ENCODE results near the gene ZMYND11. TPM values are rescaled to one million over a fixed set of nuclear protein-coding genes. Genes with fewer than 3 reads are reported as not detected.

The ZMYND11 gene
- total and polyA plus RNA-seq, 11 donors, result 22.7 to 96.6 (median 73.3) TPM

DNA sequence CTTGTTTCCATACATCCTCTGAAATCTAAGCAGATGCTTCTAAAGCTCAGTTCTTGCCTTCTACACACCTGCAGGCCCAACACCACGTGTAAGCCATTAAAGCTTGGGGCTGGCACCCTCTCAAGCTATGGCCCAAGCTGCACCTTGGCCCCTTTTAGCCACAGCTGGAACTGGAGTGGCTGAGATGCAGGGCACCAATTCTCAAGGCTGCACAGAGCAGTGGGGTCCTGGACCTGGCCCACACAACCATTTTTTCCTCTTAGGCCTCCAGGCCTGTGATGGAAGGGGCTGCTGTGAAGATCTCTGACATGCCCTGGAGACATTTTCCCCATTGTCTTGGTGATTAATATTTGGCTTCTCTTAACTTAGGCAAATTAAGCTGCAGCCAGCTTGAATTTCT lies 38.8 kb upstream of the ZMYND11 start:
- Histone ChIP-seq H3K27me3 (no peaks in the 10 kb centered on the region), H3K4me3 (no peak overlapping the region), H3K36me3 (no peaks in the 10 kb centered on the region), H3K9me3 (peaks cover 0 to 33% (median 14%) of the 10 kb centered on the region in 12 donors), H3K4me1 (no peaks in the 10 kb centered on the region), H3K27ac (no peak overlapping the region)
- 4 to 21% (median 11%) methylated on average over 1 of the region's 1 CpG for WGBS, 4 donors
- intact Hi-C loops (cut with DNase I), result no loop called here
- TF ChIP-seq, protein P1, sequence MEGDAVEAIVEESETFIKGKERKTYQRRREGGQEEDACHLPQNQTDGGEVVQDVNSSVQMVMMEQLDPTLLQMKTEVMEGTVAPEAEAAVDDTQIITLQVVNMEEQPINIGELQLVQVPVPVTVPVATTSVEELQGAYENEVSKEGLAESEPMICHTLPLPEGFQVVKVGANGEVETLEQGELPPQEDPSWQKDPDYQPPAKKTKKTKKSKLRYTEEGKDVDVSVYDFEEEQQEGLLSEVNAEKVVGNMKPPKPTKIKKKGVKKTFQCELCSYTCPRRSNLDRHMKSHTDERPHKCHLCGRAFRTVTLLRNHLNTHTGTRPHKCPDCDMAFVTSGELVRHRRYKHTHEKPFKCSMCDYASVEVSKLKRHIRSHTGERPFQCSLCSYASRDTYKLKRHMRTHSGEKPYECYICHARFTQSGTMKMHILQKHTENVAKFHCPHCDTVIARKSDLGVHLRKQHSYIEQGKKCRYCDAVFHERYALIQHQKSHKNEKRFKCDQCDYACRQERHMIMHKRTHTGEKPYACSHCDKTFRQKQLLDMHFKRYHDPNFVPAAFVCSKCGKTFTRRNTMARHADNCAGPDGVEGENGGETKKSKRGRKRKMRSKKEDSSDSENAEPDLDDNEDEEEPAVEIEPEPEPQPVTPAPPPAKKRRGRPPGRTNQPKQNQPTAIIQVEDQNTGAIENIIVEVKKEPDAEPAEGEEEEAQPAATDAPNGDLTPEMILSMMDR (IDR thresholded peaks at IDR 0.05), result no peak
- no peak for TF ChIP-seq POLR2A (IDR thresholded peaks at IDR 0.05)
- DNase-seq (no peak), ATAC-seq (no peak)

GRCh38 chr10:104416-104815 lies 30.8 kb upstream of the ZMYND11 start:
- peak in 3 of 4 donors; percentile 47 to 83 (median 53) for ATAC-seq

DNA sequence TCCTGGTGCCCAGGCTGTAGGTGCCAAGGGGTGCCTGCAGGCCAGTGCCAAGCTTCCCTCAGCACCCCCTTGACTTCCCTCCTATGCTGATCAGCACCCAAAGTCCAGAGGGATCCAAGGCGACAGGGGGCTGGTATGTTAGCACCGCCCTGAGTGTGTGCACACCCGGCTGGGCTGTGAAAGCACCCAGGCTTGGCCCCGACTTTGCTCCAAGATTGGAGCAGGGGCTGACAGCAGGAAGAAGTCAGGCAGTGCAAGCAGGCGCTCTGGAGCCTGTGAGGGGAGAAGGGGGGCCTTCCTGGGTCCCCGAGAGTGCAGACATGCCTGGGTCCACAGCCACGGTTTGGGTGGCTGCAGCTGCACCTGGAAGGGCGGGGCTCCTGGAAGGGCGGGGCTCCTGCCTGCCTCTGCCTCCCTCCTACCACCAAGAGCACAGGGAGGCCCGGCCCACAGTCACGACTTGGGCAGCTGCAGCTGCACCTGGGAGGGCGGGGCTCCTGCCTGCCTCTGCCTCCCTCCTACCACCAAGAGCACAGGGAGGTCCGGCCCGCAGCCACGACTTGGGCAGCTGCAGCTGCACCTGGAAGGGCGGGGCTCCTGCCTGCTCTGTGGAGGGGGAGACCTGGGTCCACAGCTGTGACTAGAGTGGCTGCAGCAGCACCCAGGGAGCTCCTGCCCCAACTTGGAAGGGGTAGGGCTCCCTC lies 30.2 kb upstream of the ZMYND11 start:
- peak in 1 of 4 donors; percentile 46 for ATAC-seq
- intact Hi-C loops (cut with DNase I), result no loop called here
- H3K4me3 ChIP-seq, result no peak overlapping the region
- H3K27me3 ChIP-seq, result peaks cover 0 to 6% (median 0%) of the 10 kb centered on the region in 9 donors
- peaks cover 0 to 7% (median 0%) of the 10 kb centered on the region in 12 donors for H3K4me1 ChIP-seq
- H3K27ac ChIP-seq, result no peak overlapping the region
- no peak for DNase-seq
- 84 to 95% (median 89%) methylated on average over 6 to 16 of the region's 16 CpGs for WGBS, 4 donors
- no peak for TF ChIP-seq POLR2A (IDR thresholded peaks at IDR 0.05)
- TF ChIP-seq, protein P1 (IDR thresholded peaks at IDR 0.05), result no peak
- H3K36me3 ChIP-seq, result no peaks in the 10 kb centered on the region
- no peaks in the 10 kb centered on the region for H3K9me3 ChIP-seq

More at GRCh38 chr10:104416-104815, 30.8 kb upstream of the ZMYND11 start:
- no peak overlapping the region for H3K4me3 ChIP-seq
- H3K9me3 ChIP-seq, result no peaks in the 10 kb centered on the region
- TF ChIP-seq, protein P1 (IDR thresholded peaks at IDR 0.05), result no peak
- no peak for TF ChIP-seq POLR2A (IDR thresholded peaks at IDR 0.05)
- no peak overlapping the region for H3K27ac ChIP-seq
- H3K4me1 ChIP-seq, result peaks cover 0 to 7% (median 0%) of the 10 kb centered on the region in 12 donors
- intact Hi-C loops (cut with DNase I), result no loop called here
- peaks cover 0 to 6% (median 0%) of the 10 kb centered on the region in 9 donors for H3K27me3 ChIP-seq
- 60 to 86% (median 80%) methylated on average over 1 to 4 of the region's 4 CpGs for WGBS, 4 donors
- H3K36me3 ChIP-seq, result no peaks in the 10 kb centered on the region
- no peak for DNase-seq

GRCh38 chr10:105806-106205 lies 29.4 kb upstream of the ZMYND11 start:
- WGBS, 4 donors, result 84 to 91% (median 88%) methylated on average over 4 of the region's 4 CpGs
- Histone ChIP-seq H3K27ac (no peak overlapping the region), H3K9me3 (no peaks in the 10 kb centered on the region), H3K27me3 (peaks cover 0 to 6% (median 0%) of the 10 kb centered on the region in 9 donors), H3K36me3 (no peaks in the 10 kb centered on the region), H3K4me1 (peaks cover 0 to 7% (median 0%) of the 10 kb centered on the region in 12 donors), H3K4me3 (no peak overlapping the region)
- TF ChIP-seq, protein P1 (IDR thresholded peaks at IDR 0.05), result no peak
- no peak for TF ChIP-seq POLR2A (IDR thresholded peaks at IDR 0.05)
- intact Hi-C loops (cut with DNase I), result no loop called here
- no peak for ATAC-seq
- DNase-seq, result no peak
